GM23338 (cell line): ENCODE data around the gene PLD5. TPM values are rescaled to one million over a fixed set of nuclear protein-coding genes. Genes with fewer than 3 reads are reported as not detected.

Experiments
- ATAC-seq: fragments of 200-7000 bp; cut with Tn5 transposase; 3 replicates; pipeline ENCODE4 v1.9.1; 2020
- DNase-seq: peaks from one replicate; pipeline ENCODE4 v3.0.0-alpha.2; 2015; ENCODE audit warnings: low spot score
- H2AFZ ChIP-seq: fragments of 200-600 bp; sonication (generic); 2 replicates; pipeline ENCODE4 v1.8.0; 2016; ENCODE audit warnings: antibody characterized with exemption, mild to moderate bottlenecking, moderate library complexity
- H3F3A ChIP-seq: fragments of 200-600 bp; sonication (generic); replicated peaks from 2 replicates; pipeline ENCODE4 v1.8.0; 2017; ENCODE audit warnings: antibody characterized with exemption, mixed run types, low read depth
- H3K27ac ChIP-seq: fragments of 200-600 bp; sonication (generic); 2 replicates; pipeline ENCODE4 v1.6.1; 2016; ENCODE audit warnings: low read depth
- H3K27me3 ChIP-seq: fragments of 200-600 bp; sonication (generic); 2 replicates; pipeline ENCODE4 v1.8.0; 2016; ENCODE audit warnings: mild to moderate bottlenecking, mixed run types, moderate library complexity; ENCODE audit not compliant: insufficient read depth
- H3K36me3 ChIP-seq: fragments of 200-600 bp; sonication (generic); 2 replicates; pipeline ENCODE4 v1.8.0; 2016; ENCODE audit warnings: mild to moderate bottlenecking; ENCODE audit not compliant: insufficient read depth
- H3K4me1 ChIP-seq: fragments of 200-600 bp; sonication (generic); 2 replicates; pipeline ENCODE4 v1.8.0; 2016; ENCODE audit warnings: mild to moderate bottlenecking, moderate library complexity; ENCODE audit not compliant: insufficient read depth
- H3K4me2 ChIP-seq: fragments of 200-600 bp; sonication (generic); 2 replicates; pipeline ENCODE4 v1.7.1; 2017; ENCODE audit warnings: mixed run types
- H3K4me3 ChIP-seq: fragments of 200-600 bp; sonication (generic); 2 replicates; pipeline ENCODE4 v1.6.1; 2016; ENCODE audit warnings: mixed run types
- H3K79me2 ChIP-seq: fragments of 200-600 bp; sonication (generic); replicated peaks from 2 replicates; pipeline ENCODE4 v1.8.0; 2017; ENCODE audit warnings: mild to moderate bottlenecking; ENCODE audit not compliant: insufficient read depth
- H3K9me2 ChIP-seq: fragments of 200-600 bp; sonication (generic); 2 replicates; pipeline ENCODE4 v1.8.0; 2017; ENCODE audit not compliant: insufficient read depth
- H4K20me1 ChIP-seq: fragments of 200-600 bp; sonication (generic); replicated peaks from 2 replicates; pipeline ENCODE4 v1.8.0; 2017; ENCODE audit warnings: mild to moderate bottlenecking; ENCODE audit not compliant: insufficient read depth
- H3K27ac Mint-ChIP-seq: 2 replicates; pipeline ENCODE4 v1.8.0; 2020; ENCODE audit warnings: inconsistent platforms, mild to moderate bottlenecking, moderate library complexity, mixed read lengths
- H3K27me3 Mint-ChIP-seq: 3 replicates; pipeline ENCODE4 v1.8.0; 2022; ENCODE audit warnings: low read depth, mild to moderate bottlenecking, moderate library complexity, mixed read lengths, inconsistent platforms; ENCODE audit not compliant: insufficient read depth, poor library complexity
- H3K36me3 Mint-ChIP-seq: 3 replicates; pipeline ENCODE4 v1.8.0; 2021; ENCODE audit warnings: low read depth, mild to moderate bottlenecking, inconsistent platforms, moderate library complexity, mixed read lengths
- H3K4me1 Mint-ChIP-seq: 3 replicates; pipeline ENCODE4 v1.8.0; 2020; ENCODE audit warnings: mild to moderate bottlenecking, inconsistent platforms, mixed read lengths
- H3K4me3 Mint-ChIP-seq: 3 replicates; pipeline ENCODE4 v1.8.0; 2021; ENCODE audit warnings: moderate library complexity, mild to moderate bottlenecking, inconsistent platforms, mixed read lengths
- H3K9me3 Mint-ChIP-seq: 3 replicates; pipeline ENCODE4 v1.8.0; 2020; ENCODE audit warnings: moderate library complexity, mild to moderate bottlenecking, inconsistent platforms, mixed read lengths
- CREB1 ChIP-seq: fragments of 250-450 bp; sonication (Bioruptor Pico); IDR thresholded peaks from 2 replicates; pipeline ENCODE4 v1.5.0; 2020; ENCODE audit warnings: low read depth, mild to moderate bottlenecking, moderate library complexity
- ETS1 ChIP-seq: IDR thresholded peaks from 2 replicates; pipeline ENCODE4 v1.6.1; 2016; ENCODE audit warnings: antibody characterized with exemption
- EZH2 ChIP-seq: fragments of 200-600 bp; sonication (generic); IDR thresholded peaks from one replicate; pipeline ENCODE4 v1.8.0; 2017; ENCODE audit warnings: antibody characterized with exemption, mild to moderate bottlenecking, low read depth; ENCODE audit not compliant: unreplicated experiment
- NANOG ChIP-seq: IDR thresholded peaks from 2 replicates; pipeline ENCODE4 v1.6.1; 2016; ENCODE audit warnings: antibody characterized with exemption, borderline replicate concordance
- POLR2AphosphoS5 ChIP-seq: IDR thresholded peaks from 2 replicates; pipeline ENCODE4 v1.6.1; 2016; ENCODE audit warnings: antibody characterized with exemption, low read depth
- REST ChIP-seq: IDR thresholded peaks from one replicate; pipeline ENCODE4 v1.6.1; 2018; ENCODE audit warnings: antibody characterized with exemption; ENCODE audit not compliant: unreplicated experiment
- STAT1 ChIP-seq: IDR thresholded peaks from one replicate; pipeline ENCODE4 v1.6.1; 2016; ENCODE audit warnings: antibody characterized with exemption; ENCODE audit not compliant: unreplicated experiment
- ZNF114 ChIP-seq: fragments of 250-450 bp; sonication (Bioruptor Pico); IDR thresholded peaks from 2 replicates; pipeline ENCODE4 v1.5.0; 2020; ENCODE audit warnings: mild to moderate bottlenecking, moderate library complexity
- ZNF331 ChIP-seq: fragments of 250-450 bp; sonication (Bioruptor Pico); IDR thresholded peaks from 2 replicates; pipeline ENCODE4 v1.5.0; 2020; ENCODE audit warnings: low read depth, mild to moderate bottlenecking, moderate library complexity
- ZNF462 ChIP-seq: fragments of 250-450 bp; sonication (Bioruptor Pico); IDR thresholded peaks from 2 replicates; pipeline ENCODE4 v1.5.0; 2020; ENCODE audit warnings: mild to moderate bottlenecking, moderate library complexity
- polyA plus RNA-seq: library from polyadenylated mRNA; unstranded; fragments of >200 nt; fragmentation: Nextera tagmentation; extraction: Ambion mirVana; gene quantifications from 2 replicates; pipeline ENCODE4 v1.2.1, GENCODE V29; 2016
- total RNA-seq: library from RNA; depleted of rRNA; stranded (reverse); fragments of >200 nt; shearing (Covaris generic); gene quantifications from 2 replicates; pipeline ENCODE4 v1.2.3, GENCODE V29; 2014
- TF ChIP-seq, protein P1 (sequence below), 2 experiments: fragments of 200-600 bp in 1 of 2; sonication (generic) in 1 of 2; conservative IDR thresholded peaks; 2 replicates each; pipeline versions ENCODE4 v1.5.1 to v1.6.1; 2016 to 2017; ENCODE audit warnings: antibody characterized with exemption in 2 of 2, low read depth in 2 of 2, mild to moderate bottlenecking in 2 of 2, moderate library complexity in 1 of 2

PLD5 gene
- total and polyA plus RNA-seq, 2 experiments from 2014 or later = 5.5 to 5.8 TPM

DNA sequence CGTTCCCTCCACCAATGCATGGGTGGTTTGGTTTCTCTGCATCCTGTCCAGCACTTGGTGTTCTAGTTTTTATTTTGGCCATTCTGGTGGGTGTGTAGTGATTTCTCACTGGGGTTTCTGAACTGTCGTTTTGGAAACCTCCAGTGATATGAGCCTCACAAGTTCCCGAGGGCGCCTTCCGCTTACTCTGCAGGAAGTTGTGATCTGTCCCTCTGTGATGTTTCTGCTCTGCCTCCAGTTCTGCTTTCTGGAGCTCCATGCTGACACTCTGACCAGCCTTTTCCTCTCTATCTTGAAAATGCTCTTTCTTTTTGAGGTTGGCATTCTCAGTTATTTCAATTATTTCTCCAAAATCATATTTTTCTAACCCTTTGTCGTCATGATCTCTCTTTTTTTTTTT, 111.6 kb downstream of the PLD5 start:
- H3K27ac ChIP-seq = no peak overlapping the region
- Mint-ChIP-seq H3K4me3 (no peak overlapping the region), H3K9me3 (peaks cover 16% of the 10 kb centered on the region), H3K4me1 (peaks cover 18% of the 10 kb centered on the region), H3K27me3 (no peaks in the 10 kb centered on the region), H3K27ac (no peak overlapping the region), H3K36me3 (peaks cover 19% of the 10 kb centered on the region)
- no peaks in the 10 kb centered on the region for H3F3A ChIP-seq
- H4K20me1 ChIP-seq = no peaks in the 10 kb centered on the region
- H3K4me3 ChIP-seq = no peak overlapping the region
- TF ChIP-seq EZH2 (no peak), ZNF114 (CRISPR knock-in tag) (no peak), POLR2AphosphoS5 (no peak), STAT1 (no peak), REST (no peak), CREB1 (CRISPR knock-in tag) (no peak), ZNF462 (CRISPR knock-in tag) (no peak), ZNF331 (no peak), ETS1 (no peak), NANOG (no peak)
- TF ChIP-seq, protein P1, sequence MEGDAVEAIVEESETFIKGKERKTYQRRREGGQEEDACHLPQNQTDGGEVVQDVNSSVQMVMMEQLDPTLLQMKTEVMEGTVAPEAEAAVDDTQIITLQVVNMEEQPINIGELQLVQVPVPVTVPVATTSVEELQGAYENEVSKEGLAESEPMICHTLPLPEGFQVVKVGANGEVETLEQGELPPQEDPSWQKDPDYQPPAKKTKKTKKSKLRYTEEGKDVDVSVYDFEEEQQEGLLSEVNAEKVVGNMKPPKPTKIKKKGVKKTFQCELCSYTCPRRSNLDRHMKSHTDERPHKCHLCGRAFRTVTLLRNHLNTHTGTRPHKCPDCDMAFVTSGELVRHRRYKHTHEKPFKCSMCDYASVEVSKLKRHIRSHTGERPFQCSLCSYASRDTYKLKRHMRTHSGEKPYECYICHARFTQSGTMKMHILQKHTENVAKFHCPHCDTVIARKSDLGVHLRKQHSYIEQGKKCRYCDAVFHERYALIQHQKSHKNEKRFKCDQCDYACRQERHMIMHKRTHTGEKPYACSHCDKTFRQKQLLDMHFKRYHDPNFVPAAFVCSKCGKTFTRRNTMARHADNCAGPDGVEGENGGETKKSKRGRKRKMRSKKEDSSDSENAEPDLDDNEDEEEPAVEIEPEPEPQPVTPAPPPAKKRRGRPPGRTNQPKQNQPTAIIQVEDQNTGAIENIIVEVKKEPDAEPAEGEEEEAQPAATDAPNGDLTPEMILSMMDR (conservative IDR thresholded peaks at IDR 0.05; ENCODE audit: low read depth in 2 of 2) = no peak
- H3K9me2 ChIP-seq = peaks cover 8% of the 10 kb centered on the region; the same call in 1 of the 2 replicates
- DNase-seq (no peak), ATAC-seq (no peak)
- H3K4me1 ChIP-seq = peaks cover 13% of the 10 kb centered on the region
- no peaks in the 10 kb centered on the region for H3K27me3 ChIP-seq
- no peak overlapping the region for H2AFZ ChIP-seq
- peaks cover 8% of the 10 kb centered on the region; the same call in 1 of the 2 replicates for H3K36me3 ChIP-seq
- H3K4me2 ChIP-seq = no peak overlapping the region
- no peaks in the 10 kb centered on the region for H3K79me2 ChIP-seq
